ENCODE data around the gene MTMR4.
A peak's percentile ranks its signal among the peaks of the same experiment; 100 is the strongest.

Gene MTMR4

DNA sequence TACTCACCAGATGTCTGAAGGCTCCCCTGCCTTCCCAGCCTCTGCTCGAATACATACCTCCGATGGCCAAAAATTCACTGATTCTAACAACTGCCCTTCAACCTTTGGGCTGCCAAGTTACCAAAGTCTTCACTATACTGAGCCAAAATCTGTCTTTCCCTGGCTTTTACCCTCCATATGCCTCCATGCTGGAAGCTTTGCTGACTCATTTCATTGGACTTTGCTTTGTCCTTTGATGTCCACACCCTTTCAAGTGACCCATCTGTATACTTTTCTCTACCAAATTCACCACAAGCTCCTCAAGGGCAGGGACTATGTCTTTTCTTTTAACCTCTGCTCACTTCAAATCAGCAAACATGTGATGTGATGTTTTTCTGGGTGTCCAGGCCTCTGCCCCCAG lies 21.0 kb upstream of the MTMR4 start:
- H3K9me3 ChIP-seq (ENCODE audit: control insufficient read depth, low read length), result no peaks in the 10 kb centered on the region
- H3K27me3 ChIP-seq (ENCODE audit: control insufficient read depth, insufficient read depth, low read length), result no peaks in the 10 kb centered on the region
- H3K4me2 ChIP-seq (ENCODE audit: low read length), result no peak overlapping the region
- peaks cover 14% of the 10 kb centered on the region for H3K4me1 ChIP-seq
- no peak overlapping the region for H2AFZ ChIP-seq
- no peaks in the 10 kb centered on the region for H3K36me3 ChIP-seq (ENCODE audit: control insufficient read depth, insufficient read depth, low read length)
- H3K9ac ChIP-seq, result no peak overlapping the region
- no peaks in the 10 kb centered on the region for H3K79me2 ChIP-seq
- no peak overlapping the region for H3K27ac ChIP-seq
- TF ChIP-seq CTCF (IDR thresholded peaks at IDR 0.05), result no peak
- no peak overlapping the region for H3K4me3 ChIP-seq (ENCODE audit: low read depth, low read length)

- H3K27me3 ChIP-seq (ENCODE audit: control insufficient read depth, insufficient read depth, low read length), result no peaks in the 10 kb centered on the region
- no peak overlapping the region for H3K9ac ChIP-seq
Observed at GRCh38 chr17:58534901-58535421, 20.5 kb upstream of the MTMR4 start.

DNA sequence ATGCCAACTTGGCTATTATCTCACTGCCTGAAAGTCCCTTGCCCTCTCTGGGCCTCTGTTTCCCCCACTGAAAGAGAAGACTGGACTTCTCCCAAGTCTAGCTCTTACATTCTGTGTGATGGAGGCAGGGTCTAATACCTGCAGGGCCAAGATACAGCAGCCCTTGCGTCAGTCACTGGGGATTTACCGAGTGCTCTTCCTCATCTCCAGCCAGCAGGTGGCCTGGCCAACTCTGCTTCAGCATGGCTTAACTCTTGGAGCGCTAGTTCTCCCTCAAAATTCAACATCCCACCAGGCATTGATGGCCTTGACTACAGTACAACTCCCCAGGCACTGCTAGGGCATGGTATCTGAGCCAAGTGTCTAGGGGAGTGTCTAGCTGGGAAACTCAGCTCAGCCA lies 19.9 kb upstream of the MTMR4 start:
- TF ChIP-seq CTCF (IDR thresholded peaks at IDR 0.05), result no peak
- Histone ChIP-seq H3K9me3 (ENCODE audit: control insufficient read depth, low read length) (no peaks in the 10 kb centered on the region), H3K79me2 (no peaks in the 10 kb centered on the region), H3K36me3 (ENCODE audit: control insufficient read depth, insufficient read depth, low read length) (no peaks in the 10 kb centered on the region), H3K4me2 (ENCODE audit: low read length) (no peak overlapping the region), H3K4me1 (peaks cover 14% of the 10 kb centered on the region), H2AFZ (no peak overlapping the region), H3K27ac (no peak overlapping the region), H3K9ac (no peak overlapping the region), H3K27me3 (ENCODE audit: control insufficient read depth, insufficient read depth, low read length) (no peaks in the 10 kb centered on the region), H3K4me3 (ENCODE audit: low read depth, low read length) (no peak overlapping the region)

More at GRCh38 chr17:58534901-58535421, 20.5 kb upstream of the MTMR4 start:
- Histone ChIP-seq H3K4me1 (peaks cover 14% of the 10 kb centered on the region), H3K4me3 (ENCODE audit: low read depth, low read length) (no peak overlapping the region), H3K36me3 (ENCODE audit: control insufficient read depth, insufficient read depth, low read length) (no peaks in the 10 kb centered on the region), H3K79me2 (no peaks in the 10 kb centered on the region), H2AFZ (no peak overlapping the region), H3K27ac (no peak overlapping the region), H3K9me3 (ENCODE audit: control insufficient read depth, low read length) (no peaks in the 10 kb centered on the region), H3K4me2 (ENCODE audit: low read length) (no peak overlapping the region)
- no peak for TF ChIP-seq CTCF (IDR thresholded peaks at IDR 0.05)

GRCh38 chr17:58533616-58534188 lies 19.3 kb upstream of the MTMR4 start:
- Histone ChIP-seq H3K79me2 (no peaks in the 10 kb centered on the region), H3K4me1 (peaks cover 14% of the 10 kb centered on the region), H2AFZ (no peak overlapping the region), H3K9me3 (ENCODE audit: control insufficient read depth, low read length) (no peaks in the 10 kb centered on the region), H3K9ac (no peak overlapping the region), H3K36me3 (ENCODE audit: control insufficient read depth, insufficient read depth, low read length) (no peaks in the 10 kb centered on the region), H3K4me3 (ENCODE audit: low read depth, low read length) (no peak overlapping the region), H3K27me3 (ENCODE audit: control insufficient read depth, insufficient read depth, low read length) (no peaks in the 10 kb centered on the region), H3K27ac (no peak overlapping the region), H3K4me2 (ENCODE audit: low read length) (no peak overlapping the region)
- no peak for TF ChIP-seq CTCF (IDR thresholded peaks at IDR 0.05)

GRCh38 chr17:58532555-58532951 lies 18.1 kb upstream of the MTMR4 start:
- Histone ChIP-seq H3K9ac (no peak overlapping the region), H3K27me3 (ENCODE audit: control insufficient read depth, insufficient read depth, low read length) (no peaks in the 10 kb centered on the region), H3K36me3 (ENCODE audit: control insufficient read depth, insufficient read depth, low read length) (no peaks in the 10 kb centered on the region), H3K4me1 (peaks cover 14% of the 10 kb centered on the region), H3K9me3 (ENCODE audit: control insufficient read depth, low read length) (no peaks in the 10 kb centered on the region), H3K27ac (no peak overlapping the region), H2AFZ (peak overlapping the region; percentile 82), H3K79me2 (no peaks in the 10 kb centered on the region), H3K4me2 (ENCODE audit: low read length) (peak overlapping the region; percentile 65), H3K4me3 (ENCODE audit: low read depth, low read length) (peak overlapping the region; percentile 42)
- no peak for TF ChIP-seq CTCF (IDR thresholded peaks at IDR 0.05)

Measured in parathyroid adenoma (tissue), 2 donors.